GM12892 (cell line): ENCODE data around the gene ASB15.

Source experiments
- POLR2A ChIP-seq: IDR thresholded peaks from 2 replicates; pipeline ENCODE4 v1.6.1; 2011; ENCODE audit warnings: low read depth, low read length, control low read depth
- POLR2AphosphoS5 ChIP-seq: IDR thresholded peaks from 2 replicates; pipeline ENCODE4 v1.6.1; 2011; ENCODE audit warnings: low read depth, low read length, control low read depth
- TAF1 ChIP-seq: IDR thresholded peaks from 2 replicates; pipeline ENCODE4 v1.6.1; 2011; ENCODE audit warnings: low read depth, mild to moderate bottlenecking, control low read depth, low read length, borderline replicate concordance

GRCh38 chr7:123600876-123601275 lies 745 bp upstream of the ASB15 start:
- no peak for TF ChIP-seq POLR2A
- no peak for TF ChIP-seq POLR2AphosphoS5
- TF ChIP-seq TAF1 = no peak
